ENCODE data around the gene COX4I1. TPM values are rescaled to one million over a fixed set of nuclear protein-coding genes. Genes with fewer than 3 reads are reported as not detected.

COX4I1 gene
- total and polyA plus RNA-seq, 5 donors from 2014 or later, result 476 to 1,194 (median 1,113) TPM

DNA sequence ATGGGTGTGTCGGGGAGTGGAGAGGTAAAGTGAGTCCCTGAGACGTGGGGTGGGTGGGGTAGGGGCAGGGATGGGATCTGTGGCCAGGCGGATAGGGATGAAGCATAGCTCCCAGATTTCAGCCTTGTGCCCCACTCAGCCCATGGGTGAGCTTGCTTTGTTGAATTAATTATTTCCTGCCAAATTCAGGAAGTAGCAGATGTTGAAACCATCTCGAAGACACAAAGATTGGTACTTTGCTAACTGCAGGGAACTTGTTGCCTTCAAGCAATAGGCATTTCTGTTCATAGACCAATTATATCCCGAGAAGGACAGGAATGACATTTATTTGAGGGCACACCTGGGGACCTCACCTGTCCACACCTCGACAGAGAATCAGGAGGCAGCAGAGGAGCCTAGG is 37.6 kb upstream of the COX4I1 start:
- no peak overlapping the region for H3K4me3 Mint-ChIP-seq
- peaks cover 0 to 7% (median 3%) of the 10 kb centered on the region in 4 donors for H3K4me1 Mint-ChIP-seq
- Histone ChIP-seq H3K36me3 (ENCODE audit: control insufficient read depth, insufficient read depth, low read length) (no peaks in the 10 kb centered on the region), H3K9me3 (ENCODE audit: control insufficient read depth in 2 of 2, low read length in 2 of 2) (no peaks in the 10 kb centered on the region), H3K27ac (ENCODE audit: insufficient read depth, low read length, poor library complexity, severe bottlenecking) (no peak overlapping the region), H3K4me1 (ENCODE audit: control insufficient read depth, insufficient read depth, low read length, poor library complexity, severe bottlenecking) (peaks cover 3% of the 10 kb centered on the region), H3K4me3 (ENCODE audit: low read depth, low read length) (no peak overlapping the region), H3K27me3 (ENCODE audit: control insufficient read depth, insufficient read depth, low read length) (no peaks in the 10 kb centered on the region)
- H3K9me3 Mint-ChIP-seq, result no peaks in the 10 kb centered on the region
- DNase-seq (no peak), ATAC-seq (ENCODE audit: low read depth in 2 of 2) (no peak)
- H3K27ac Mint-ChIP-seq, result no peak overlapping the region
- peaks cover 22% of the 10 kb centered on the region for H3K27me3 Mint-ChIP-seq
- peaks cover 4% of the 10 kb centered on the region for H3K36me3 Mint-ChIP-seq

DNA sequence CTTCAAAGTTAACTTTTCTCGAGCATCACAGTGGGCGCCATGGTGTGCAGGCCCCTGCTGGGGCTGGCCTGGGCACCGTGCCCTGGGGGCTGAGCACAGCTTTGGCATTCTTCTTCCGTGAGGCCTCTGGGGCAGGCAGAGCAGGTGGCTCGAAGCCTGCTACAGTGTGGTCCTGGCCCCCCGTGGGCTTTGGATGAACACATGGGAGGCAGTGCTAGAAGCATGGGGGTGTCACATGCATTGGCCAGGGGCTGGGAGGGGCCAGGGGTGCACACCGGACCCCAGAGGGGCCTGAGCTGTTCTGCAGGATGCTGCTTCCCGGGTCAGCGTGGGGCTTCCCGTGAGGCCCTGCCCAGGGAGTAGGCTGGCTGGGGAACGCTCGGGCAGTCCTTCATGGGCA is 36.5 kb upstream of the COX4I1 start:
- Mint-ChIP-seq H3K27me3 (peaks cover 19% of the 10 kb centered on the region), H3K36me3 (peaks cover 4% of the 10 kb centered on the region), H3K4me1 (peaks cover 0 to 7% (median 3%) of the 10 kb centered on the region in 4 donors), H3K4me3 (no peak overlapping the region), H3K27ac (no peak overlapping the region), H3K9me3 (no peaks in the 10 kb centered on the region)
- Histone ChIP-seq H3K36me3 (ENCODE audit: control insufficient read depth, insufficient read depth, low read length) (no peaks in the 10 kb centered on the region), H3K9me3 (ENCODE audit: control insufficient read depth in 2 of 2, low read length in 2 of 2) (no peaks in the 10 kb centered on the region), H3K27me3 (ENCODE audit: control insufficient read depth, insufficient read depth, low read length) (no peaks in the 10 kb centered on the region), H3K27ac (ENCODE audit: insufficient read depth, low read length, poor library complexity, severe bottlenecking) (no peak overlapping the region), H3K4me1 (ENCODE audit: control insufficient read depth, insufficient read depth, low read length, poor library complexity, severe bottlenecking) (peaks cover 3% of the 10 kb centered on the region), H3K4me3 (ENCODE audit: low read depth, low read length) (no peak overlapping the region)
- no peak for ATAC-seq (ENCODE audit: low read depth in 2 of 2)
- DNase-seq, result no peak

DNA sequence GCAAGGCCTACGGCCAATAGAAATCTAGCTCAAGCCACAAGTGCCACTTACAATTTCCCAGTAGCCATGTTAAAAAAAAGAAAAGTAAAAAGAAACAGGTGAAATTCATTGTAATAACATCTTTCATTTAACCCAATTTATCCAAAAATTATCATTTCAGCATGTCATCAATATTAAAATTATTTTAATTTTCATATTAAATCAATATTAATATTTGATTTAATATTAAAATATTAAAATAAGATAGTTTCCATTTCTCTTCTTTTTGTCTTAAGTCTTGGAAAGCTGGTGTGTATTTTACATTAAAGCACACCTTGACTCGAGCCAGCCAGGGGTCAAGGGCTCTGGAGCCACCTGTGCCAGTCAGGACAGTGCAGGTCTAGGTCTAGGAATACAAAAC is 35.9 kb upstream of the COX4I1 start:
- no peak overlapping the region for H3K4me3 Mint-ChIP-seq
- peaks cover 4% of the 10 kb centered on the region for H3K36me3 Mint-ChIP-seq
- peaks cover 3% of the 10 kb centered on the region for H3K4me1 ChIP-seq (ENCODE audit: control insufficient read depth, insufficient read depth, low read length, poor library complexity, severe bottlenecking)
- no peaks in the 10 kb centered on the region for H3K9me3 Mint-ChIP-seq
- H3K4me3 ChIP-seq (ENCODE audit: low read depth, low read length), result no peak overlapping the region
- H3K36me3 ChIP-seq (ENCODE audit: control insufficient read depth, insufficient read depth, low read length), result no peaks in the 10 kb centered on the region
- peaks cover 0 to 7% (median 3%) of the 10 kb centered on the region in 4 donors for H3K4me1 Mint-ChIP-seq
- no peak overlapping the region for H3K27ac ChIP-seq (ENCODE audit: insufficient read depth, low read length, poor library complexity, severe bottlenecking)
- H3K27me3 Mint-ChIP-seq, result peaks cover 15% of the 10 kb centered on the region
- no peaks in the 10 kb centered on the region for H3K27me3 ChIP-seq (ENCODE audit: control insufficient read depth, insufficient read depth, low read length)
- no peak for ATAC-seq (ENCODE audit: low read depth in 2 of 2)
- no peak for DNase-seq
- no peak overlapping the region for H3K27ac Mint-ChIP-seq
- no peaks in the 10 kb centered on the region for H3K9me3 ChIP-seq (ENCODE audit: control insufficient read depth in 2 of 2, low read length in 2 of 2)

DNA sequence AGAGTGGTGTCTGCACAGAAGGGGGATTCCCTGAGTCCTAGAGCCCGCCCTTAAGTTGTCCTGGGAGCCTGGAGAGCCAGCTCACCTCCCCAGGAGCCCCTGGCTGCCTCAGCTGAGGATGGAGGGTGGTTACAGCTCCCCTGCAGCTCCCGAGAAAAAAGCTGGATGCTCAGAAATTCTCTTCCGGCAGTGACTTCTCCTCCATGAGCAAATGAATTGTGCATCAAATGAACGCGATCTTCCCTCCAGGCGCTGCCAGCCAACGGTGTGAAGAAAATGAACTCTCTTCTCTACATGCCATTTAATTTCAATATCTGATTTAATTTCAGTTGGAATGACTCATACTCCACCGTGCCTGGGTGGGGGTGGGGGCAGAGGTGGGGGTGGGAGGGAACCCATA is 34.3 kb upstream of the COX4I1 start:
- no peak overlapping the region for H3K4me3 Mint-ChIP-seq
- H3K27me3 Mint-ChIP-seq, result peaks cover 2% of the 10 kb centered on the region
- no peak for ATAC-seq (ENCODE audit: low read depth in 2 of 2)
- H3K36me3 Mint-ChIP-seq, result no peaks in the 10 kb centered on the region
- H3K4me1 Mint-ChIP-seq, result no peaks in the 10 kb centered on the region
- DNase-seq, result no peak
- H3K27ac Mint-ChIP-seq, result no peak overlapping the region
- no peak overlapping the region for H3K27ac ChIP-seq (ENCODE audit: insufficient read depth, low read length, poor library complexity, severe bottlenecking)
- no peaks in the 10 kb centered on the region for H3K9me3 Mint-ChIP-seq
- H3K4me3 ChIP-seq (ENCODE audit: low read depth, low read length), result no peak overlapping the region
- no peaks in the 10 kb centered on the region for H3K36me3 ChIP-seq (ENCODE audit: control insufficient read depth, insufficient read depth, low read length)
- no peaks in the 10 kb centered on the region for H3K4me1 ChIP-seq (ENCODE audit: control insufficient read depth, insufficient read depth, low read length, poor library complexity, severe bottlenecking)
- H3K9me3 ChIP-seq (ENCODE audit: control insufficient read depth in 2 of 2, low read length in 2 of 2), result no peaks in the 10 kb centered on the region
- no peaks in the 10 kb centered on the region for H3K27me3 ChIP-seq (ENCODE audit: control insufficient read depth, insufficient read depth, low read length)

GRCh38 chr16:85765767-85766166 is 33.7 kb upstream of the COX4I1 start:
- H3K4me3 ChIP-seq (ENCODE audit: low read depth, low read length), result no peak overlapping the region
- Mint-ChIP-seq H3K4me3 (no peak overlapping the region), H3K36me3 (no peaks in the 10 kb centered on the region), H3K4me1 (no peaks in the 10 kb centered on the region), H3K27ac (peak overlapping the region in 1 of 3 donors; percentile 29), H3K9me3 (no peaks in the 10 kb centered on the region), H3K27me3 (no peaks in the 10 kb centered on the region)
- no peaks in the 10 kb centered on the region for H3K9me3 ChIP-seq (ENCODE audit: control insufficient read depth in 2 of 2, low read length in 2 of 2)
- DNase-seq, result no peak
- H3K4me1 ChIP-seq (ENCODE audit: control insufficient read depth, insufficient read depth, low read length, poor library complexity, severe bottlenecking), result no peaks in the 10 kb centered on the region
- H3K27me3 ChIP-seq (ENCODE audit: control insufficient read depth, insufficient read depth, low read length), result no peaks in the 10 kb centered on the region
- H3K36me3 ChIP-seq (ENCODE audit: control insufficient read depth, insufficient read depth, low read length), result no peaks in the 10 kb centered on the region
- no peak overlapping the region for H3K27ac ChIP-seq (ENCODE audit: insufficient read depth, low read length, poor library complexity, severe bottlenecking)
- no peak for ATAC-seq (ENCODE audit: low read depth in 2 of 2)

DNA sequence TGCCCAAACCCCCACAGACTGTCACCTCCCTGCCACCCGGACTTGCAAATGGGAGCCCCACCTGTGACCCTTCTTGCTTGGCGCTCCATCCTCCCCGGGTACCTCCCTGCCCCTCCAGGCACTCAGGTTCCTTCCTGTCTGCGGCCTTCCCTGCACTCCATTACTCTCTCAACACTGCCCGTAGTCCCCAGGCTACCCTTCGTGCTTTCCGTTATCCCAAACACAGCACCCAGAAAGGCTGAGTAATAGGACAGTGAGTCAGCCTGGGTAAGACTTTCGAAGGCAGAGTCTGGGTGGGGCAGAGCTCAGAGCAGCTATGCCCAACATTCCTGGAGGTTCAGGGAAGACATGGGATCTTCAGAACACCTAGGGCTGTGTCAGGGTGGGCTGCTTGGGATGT is 32.0 kb upstream of the COX4I1 start:
- Mint-ChIP-seq H3K4me3 (no peak overlapping the region), H3K9me3 (no peaks in the 10 kb centered on the region), H3K36me3 (no peaks in the 10 kb centered on the region), H3K27me3 (no peaks in the 10 kb centered on the region), H3K4me1 (no peaks in the 10 kb centered on the region), H3K27ac (no peak overlapping the region)
- no peak overlapping the region for H3K27ac ChIP-seq (ENCODE audit: insufficient read depth, low read length, poor library complexity, severe bottlenecking)
- no peaks in the 10 kb centered on the region for H3K27me3 ChIP-seq (ENCODE audit: control insufficient read depth, insufficient read depth, low read length)
- H3K4me3 ChIP-seq (ENCODE audit: low read depth, low read length), result no peak overlapping the region
- H3K4me1 ChIP-seq (ENCODE audit: control insufficient read depth, insufficient read depth, low read length, poor library complexity, severe bottlenecking), result no peaks in the 10 kb centered on the region
- DNase-seq (no peak), ATAC-seq (ENCODE audit: low read depth in 2 of 2) (no peak)
- H3K9me3 ChIP-seq (ENCODE audit: control insufficient read depth in 2 of 2, low read length in 2 of 2), result no peaks in the 10 kb centered on the region
- H3K36me3 ChIP-seq (ENCODE audit: control insufficient read depth, insufficient read depth, low read length), result no peaks in the 10 kb centered on the region

GRCh38 chr16:85768199-85768598 is 31.3 kb upstream of the COX4I1 start:
- no peak for ATAC-seq (ENCODE audit: low read depth in 2 of 2)
- Mint-ChIP-seq H3K9me3 (no peaks in the 10 kb centered on the region), H3K27ac (no peak overlapping the region), H3K36me3 (no peaks in the 10 kb centered on the region), H3K4me1 (no peaks in the 10 kb centered on the region), H3K27me3 (no peaks in the 10 kb centered on the region), H3K4me3 (no peak overlapping the region)
- Histone ChIP-seq H3K27me3 (ENCODE audit: control insufficient read depth, insufficient read depth, low read length) (no peaks in the 10 kb centered on the region), H3K27ac (ENCODE audit: insufficient read depth, low read length, poor library complexity, severe bottlenecking) (no peak overlapping the region), H3K36me3 (ENCODE audit: control insufficient read depth, insufficient read depth, low read length) (no peaks in the 10 kb centered on the region), H3K9me3 (ENCODE audit: control insufficient read depth in 2 of 2, low read length in 2 of 2) (no peaks in the 10 kb centered on the region), H3K4me3 (ENCODE audit: low read depth, low read length) (no peak overlapping the region), H3K4me1 (ENCODE audit: control insufficient read depth, insufficient read depth, low read length, poor library complexity, severe bottlenecking) (no peaks in the 10 kb centered on the region)
- DNase-seq, result no peak

DNA sequence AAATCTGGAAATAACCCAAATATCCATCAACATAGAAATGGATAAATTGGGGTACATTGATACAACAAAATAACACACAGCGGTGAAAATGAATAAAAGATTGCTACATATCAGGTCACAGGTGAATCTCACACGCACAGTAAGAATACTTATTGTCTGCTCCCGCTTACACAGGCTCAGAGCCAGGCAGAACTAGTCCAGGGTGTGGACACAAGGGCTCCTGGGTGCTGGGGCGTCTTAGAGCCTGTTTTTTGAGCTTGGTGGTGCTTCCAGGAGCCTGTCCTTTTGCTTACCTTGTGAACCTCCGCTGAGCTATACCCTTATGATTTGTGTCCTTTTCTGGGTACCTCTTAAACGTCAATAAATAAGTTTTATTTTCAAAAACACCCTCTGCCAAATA is 28.8 kb upstream of the COX4I1 start:
- DNase-seq (no peak), ATAC-seq (ENCODE audit: low read depth in 2 of 2) (no peak)
- H3K9me3 Mint-ChIP-seq, result no peaks in the 10 kb centered on the region
- Histone ChIP-seq H3K4me1 (ENCODE audit: control insufficient read depth, insufficient read depth, low read length, poor library complexity, severe bottlenecking) (no peaks in the 10 kb centered on the region), H3K9me3 (ENCODE audit: control insufficient read depth in 2 of 2, low read length in 2 of 2) (no peaks in the 10 kb centered on the region), H3K36me3 (ENCODE audit: control insufficient read depth, insufficient read depth, low read length) (no peaks in the 10 kb centered on the region), H3K27ac (ENCODE audit: insufficient read depth, low read length, poor library complexity, severe bottlenecking) (no peak overlapping the region), H3K4me3 (ENCODE audit: low read depth, low read length) (no peak overlapping the region), H3K27me3 (ENCODE audit: control insufficient read depth, insufficient read depth, low read length) (no peaks in the 10 kb centered on the region)
- no peak overlapping the region for H3K27ac Mint-ChIP-seq
- no peaks in the 10 kb centered on the region for H3K4me1 Mint-ChIP-seq
- no peak overlapping the region for H3K4me3 Mint-ChIP-seq
- H3K27me3 Mint-ChIP-seq, result no peaks in the 10 kb centered on the region
- H3K36me3 Mint-ChIP-seq, result no peaks in the 10 kb centered on the region

All from CD4-positive, CD25-positive, alpha-beta regulatory T cell (primary cell).